A673 (cell line): ENCODE data around the gene NEDD4.

Experiments used
- CTCF ChIP-seq: fragments of 300-800, 200-600 bp; sonication (generic); conservative IDR thresholded peaks from 2 replicates; pipeline ENCODE4 v1.5.1; 2017; ENCODE audit warnings: low read depth, mild to moderate bottlenecking, antibody characterized with exemption, low read length, moderate library complexity, mixed read lengths
- EZH2 ChIP-seq: fragments of 200-600 bp; sonication (generic); IDR thresholded peaks from 2 replicates; pipeline ENCODE4 v1.6.1; 2017; ENCODE audit warnings: borderline replicate concordance, low read depth, mild to moderate bottlenecking, mixed read lengths, antibody characterized with exemption, low read length; ENCODE audit not compliant: poor library complexity, severe bottlenecking

- TF ChIP-seq CTCF = no peak
- TF ChIP-seq EZH2 = no peak
Observed at GRCh38 chr15:56017511-56017910, 24.1 kb upstream of the NEDD4 start.
